GM12878 (cell line): ENCODE results near the gene LGALS8. TPM values are rescaled to one million over a fixed set of nuclear protein-coding genes. Genes with fewer than 3 reads are reported as not detected.

Experiments used
- ATAC-seq: fragments of 200-7000 bp; cut with Tn5 transposase; 3 replicates; pipeline ENCODE4 v1.9.1; 2020; ENCODE audit warnings: mild to moderate bottlenecking, moderate library complexity
- BruUV-seq: library from RNA; stranded (reverse); fragments of 400-500 nt; replicated peaks from 2 replicates; lab custom pipeline; 2021; lab: Mats Ljungman, UMichigan
- CTCF ChIA-PET: fragments of 300-600 bp; sonication (Branson Sonifier 250); formaldehyde crosslinking; extraction: SDS; loops from one replicate; lab custom pipeline; 2021; ENCODE audit warnings: inconsistent platforms; lab: Yijun Ruan, JAX
- POLR2A ChIA-PET: fragments of 350-600 bp; formaldehyde crosslinking; extraction: SDS; loops from one replicate; lab custom pipeline; 2021; ENCODE audit warnings: inconsistent platforms; lab: Charles Lee
- RAD21 ChIA-PET: fragments of 300-600 bp; sonication (Branson Sonifier 250); formaldehyde crosslinking; loops from one replicate; lab custom pipeline; 2023; ENCODE audit warnings: antibody characterized with exemption; ENCODE audit not compliant: unreplicated experiment; lab: Charles Lee
- SMC1A ChIA-PET: fragments of 300-600 bp; sonication (Branson Sonifier 250); formaldehyde crosslinking; loops from one replicate; lab custom pipeline; 2023; ENCODE audit not compliant: unreplicated experiment, uncharacterized antibody; lab: Charles Lee
- DNase-seq: peaks from one replicate; pipeline ENCODE4 v3.0.0-alpha.2; 2011; ENCODE audit warnings: low read depth, low spot score
- FAIRE-seq: peaks from 3 replicates; lab custom pipeline; 2011; peaks lifted over from hg19 to GRCh38; lab: Jason Lieb, UNC
- H2AFZ ChIP-seq: 2 replicates; pipeline ENCODE4 v1.6.0; 2011; ENCODE audit warnings: low read depth, low read length, control low read depth; ENCODE audit not compliant: control insufficient read depth
- H3K27ac ChIP-seq: 2 replicates; pipeline ENCODE4 v1.5.1; 2011; ENCODE audit warnings: control low read depth; ENCODE audit not compliant: control insufficient read depth, insufficient read depth
- H3K27me3 ChIP-seq, 2 experiments: replicated peaks in 1 of 2; 2 replicates each; pipeline versions ENCODE4 v1.6.0 to v1.6.1; 2011; ENCODE audit warnings: low read length in 1 of 2; ENCODE audit not compliant: control insufficient read depth in 2 of 2, insufficient read depth in 2 of 2
- H3K36me3 ChIP-seq, 2 experiments: 2 replicates each; pipeline ENCODE4 v1.5.1; 2011; ENCODE audit warnings: low read length in 1 of 2; ENCODE audit not compliant: control insufficient read depth in 2 of 2, insufficient read depth in 2 of 2
- H3K4me1 ChIP-seq: 2 replicates; pipeline ENCODE4 v1.6.1; 2011; ENCODE audit warnings: mild to moderate bottlenecking, low read length, moderate library complexity, mixed read lengths; ENCODE audit not compliant: control insufficient read depth, insufficient read depth
- H3K4me2 ChIP-seq: 2 replicates; pipeline ENCODE4 v1.6.0; 2011; ENCODE audit warnings: control low read depth; ENCODE audit not compliant: control insufficient read depth, insufficient read depth
- H3K4me3 ChIP-seq: fragments of 200-600 bp; sonication (generic); 2 replicates; pipeline ENCODE4 v1.5.1; 2016
- H3K79me2 ChIP-seq: 2 replicates; pipeline ENCODE4 v1.6.0; 2011; ENCODE audit warnings: low read length; ENCODE audit not compliant: control insufficient read depth, insufficient read depth
- H3K9ac ChIP-seq: 2 replicates; pipeline ENCODE4 v1.8.0; 2011; ENCODE audit warnings: low read length, control low read depth, mixed read lengths; ENCODE audit not compliant: control insufficient read depth, insufficient read depth
- H3K9me3 ChIP-seq: replicated peaks from 3 replicates; pipeline ENCODE4 v1.5.1; 2011; ENCODE audit warnings: mild to moderate bottlenecking, low read length; ENCODE audit not compliant: control insufficient read depth, insufficient read depth
- H4K20me1 ChIP-seq: 2 replicates; pipeline ENCODE4 v1.6.0; 2011; ENCODE audit not compliant: control insufficient read depth, insufficient read depth
- CBFB ChIP-seq: IDR thresholded peaks from 2 replicates; pipeline ENCODE4 v1.6.1; 2016; ENCODE audit warnings: antibody characterized with exemption, low read depth
- E2F4 ChIP-seq: IDR thresholded peaks from 2 replicates; pipeline ENCODE4 v1.6.1; 2012; ENCODE audit warnings: low read depth, low read length, improper control_type of control experiment
- IKZF1 ChIP-seq: fragments of 450-650 bp; conservative IDR thresholded peaks from 2 replicates; pipeline ENCODE4 v1.6.1; 2017; ENCODE audit warnings: antibody characterized with exemption, mild to moderate bottlenecking
- IRF5 ChIP-seq: fragments of 450-650 bp; IDR thresholded peaks from 2 replicates; pipeline ENCODE4 v1.6.1; 2017; ENCODE audit warnings: borderline replicate concordance
- MAX ChIP-seq: IDR thresholded peaks from 2 replicates; pipeline ENCODE4 v1.6.1; 2012; ENCODE audit warnings: low read depth, low read length, improper control_type of control experiment
- MXI1 ChIP-seq: fragments of 150-350 bp; IDR thresholded peaks from 2 replicates; pipeline ENCODE4 v1.6.1; 2011; ENCODE audit warnings: low read depth, mild to moderate bottlenecking, inconsistent platforms, low read length, improper control_type of control experiment
- SIN3A ChIP-seq: IDR thresholded peaks from 2 replicates; pipeline ENCODE4 v1.6.1; 2012; ENCODE audit warnings: low read depth, low read length, improper control_type of control experiment
- SMAD1 ChIP-seq: fragments of 450-650 bp; IDR thresholded peaks from 2 replicates; pipeline ENCODE4 v1.6.1; 2018; ENCODE audit warnings: mild to moderate bottlenecking, low read depth; ENCODE audit not compliant: partially characterized antibody
- TAF1 ChIP-seq: IDR thresholded peaks from 2 replicates; pipeline ENCODE4 v1.6.1; 2011; ENCODE audit warnings: mild to moderate bottlenecking, low read depth, low read length, borderline replicate concordance
- TCF12 ChIP-seq: IDR thresholded peaks from 2 replicates; pipeline ENCODE4 v1.6.1; 2011; ENCODE audit warnings: low read depth, mild to moderate bottlenecking, low read length
- TCF3 ChIP-seq: IDR thresholded peaks from 2 replicates; pipeline ENCODE4 v1.6.1; 2012; ENCODE audit warnings: low read depth, mild to moderate bottlenecking, low read length, borderline replicate concordance; ENCODE audit not compliant: insufficient read depth
- YY1 ChIP-seq: IDR thresholded peaks from 2 replicates; pipeline ENCODE4 v1.6.1; 2011; ENCODE audit warnings: low read depth, mild to moderate bottlenecking, low read length
- ZNF207 ChIP-seq: fragments of 450-650 bp; IDR thresholded peaks from 2 replicates; pipeline ENCODE4 v1.6.1; 2014; ENCODE audit warnings: antibody characterized with exemption, mild to moderate bottlenecking, borderline replicate concordance
- ZNF592 ChIP-seq: fragments of 450-650 bp; IDR thresholded peaks from 2 replicates; pipeline ENCODE4 v1.6.1; 2017; ENCODE audit warnings: mild to moderate bottlenecking, moderate library complexity
- ZSCAN29 ChIP-seq: fragments of 450-650 bp; IDR thresholded peaks from 2 replicates; pipeline ENCODE4 v1.6.1; 2017; ENCODE audit warnings: mild to moderate bottlenecking, moderate library complexity
- WGBS: methylation state at CpG from one replicate; pipeline ENCODE4 v1.1.6; 2016; ENCODE audit warnings: low lambda C conversion rate; ENCODE audit not compliant: insufficient replicate concordance, insufficient coverage; ENCODE audit errors: missing lambda C conversion rate; 5-methylcytosine and 5-hydroxymethylcytosine counted together
- in situ Hi-C: fragments of 300-500 bp; cut with MboI; formaldehyde crosslinking; loops from 9 replicates; pipeline ENCODE4 v1.14.3; 2018; ENCODE audit warnings: mixed read lengths
- intact Hi-C: fragments of 100-400 bp; cut with micrococcal nuclease; formaldehyde crosslinking; loops from one replicate; pipeline ENCODE4 v1.14.2; 2022; ENCODE audit not compliant: unreplicated experiment
- polyA plus RNA-seq, 11 experiments: library from polyadenylated mRNA; depleted of rRNA in 4 of 11; unstranded in 6 of 11; stranded (reverse) in 5 of 11; fragments of >200 nt; fragmentation: Nextera tagmentation in 4 of 11; fragmentation: Illumina TruSeq in 1 of 11; extraction: Ambion mirVana in 4 of 11; extraction: Trizol in 1 of 11; gene quantifications; 1 replicate in 1 of 11; 2 replicates in 10 of 11; pipeline versions ENCODE4 v1.2.1 to v1.2.3, GENCODE V29; 2011 to 2016; ENCODE audit warnings: inconsistent platforms in 2 of 11, missing spikeins in 2 of 11, low read depth in 1 of 11
- total RNA-seq, 4 experiments: library from RNA; depleted of rRNA in 3 of 4; stranded (reverse); fragments of >200 nt in 3 of 4; fragmentation: Illumina TruSeq in 1 of 4; extraction: Trizol in 1 of 4; gene quantifications; 2 replicates each; pipeline versions ENCODE4 v1.2.1 to v1.2.3, GENCODE V29; 2013 to 2021
- TF ChIP-seq, protein P1 (sequence below): IDR thresholded peaks from 2 replicates; pipeline ENCODE4 v1.6.1; 2011; ENCODE audit warnings: borderline replicate concordance, low read depth, mild to moderate bottlenecking, moderate library complexity, mixed read lengths, low read length; ENCODE audit not compliant: insufficient read depth; ENCODE audit errors: extremely low read length
- TF ChIP-seq, protein P2 (sequence below): IDR thresholded peaks from 2 replicates; pipeline ENCODE4 v1.6.1; 2011; ENCODE audit warnings: low read depth, low read length, improper control_type of control experiment, borderline replicate concordance

LGALS8 gene
- total and polyA plus RNA-seq, 10 of the 15 experiments (the other 5 are each of a cell fraction or from before 2014, with no cell fraction given): 15.4 to 86.5 (median 19.2) TPM

GRCh38 chr1:236552901-236553300, 29.1 kb downstream of the LGALS8 start:
- Histone ChIP-seq H3K9me3 (no peaks in the 10 kb centered on the region), H4K20me1 (no peaks in the 10 kb centered on the region), H3K4me3 (no peak overlapping the region), H2AFZ (no peak overlapping the region), H3K36me3 (peaks cover 19 to 61% of the 10 kb centered on the region in 2 experiments), H3K79me2 (no peaks in the 10 kb centered on the region), H3K27ac (no peak overlapping the region), H3K4me1 (no peaks in the 10 kb centered on the region), H3K27me3 (no peaks in the 10 kb centered on the region), H3K4me2 (no peak overlapping the region), H3K9ac (no peak overlapping the region)
- intact Hi-C loops (no loop called here), in situ Hi-C loops (no loop called here)
- FAIRE-seq: no peak
- RAD21 ChIA-PET: no interaction called here
- 0% methylated on average over 1 of the region's 1 CpG for WGBS
- CTCF ChIA-PET: no interaction called here
- SMC1A ChIA-PET: no interaction called here
- no peak for DNase-seq
- POLR2A ChIA-PET: no interaction called here
- BruUV-seq: no TSS peak
- no peak for TF ChIP-seq TCF12
- TF ChIP-seq CBFB: no peak
- TF ChIP-seq, protein P1, sequence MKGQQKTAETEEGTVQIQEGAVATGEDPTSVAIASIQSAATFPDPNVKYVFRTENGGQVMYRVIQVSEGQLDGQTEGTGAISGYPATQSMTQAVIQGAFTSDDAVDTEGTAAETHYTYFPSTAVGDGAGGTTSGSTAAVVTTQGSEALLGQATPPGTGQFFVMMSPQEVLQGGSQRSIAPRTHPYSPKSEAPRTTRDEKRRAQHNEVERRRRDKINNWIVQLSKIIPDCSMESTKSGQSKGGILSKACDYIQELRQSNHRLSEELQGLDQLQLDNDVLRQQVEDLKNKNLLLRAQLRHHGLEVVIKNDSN: no peak
- TF ChIP-seq SIN3A: no peak
- TF ChIP-seq ZSCAN29: no peak
- no peak for TF ChIP-seq TCF3
- TF ChIP-seq, protein P2, sequence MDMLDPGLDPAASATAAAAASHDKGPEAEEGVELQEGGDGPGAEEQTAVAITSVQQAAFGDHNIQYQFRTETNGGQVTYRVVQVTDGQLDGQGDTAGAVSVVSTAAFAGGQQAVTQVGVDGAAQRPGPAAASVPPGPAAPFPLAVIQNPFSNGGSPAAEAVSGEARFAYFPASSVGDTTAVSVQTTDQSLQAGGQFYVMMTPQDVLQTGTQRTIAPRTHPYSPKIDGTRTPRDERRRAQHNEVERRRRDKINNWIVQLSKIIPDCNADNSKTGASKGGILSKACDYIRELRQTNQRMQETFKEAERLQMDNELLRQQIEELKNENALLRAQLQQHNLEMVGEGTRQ: no peak
- TF ChIP-seq TAF1: no peak
- no peak for TF ChIP-seq YY1
- TF ChIP-seq SMAD1: no peak
- TF ChIP-seq IKZF1: no peak
- no peak for TF ChIP-seq E2F4
- TF ChIP-seq IRF5: no peak
- TF ChIP-seq MAX: no peak
- TF ChIP-seq ZNF207: no peak
- TF ChIP-seq ZNF592: no peak
- TF ChIP-seq MXI1: no peak
- ATAC-seq: no peak
